ENCODE measurements around the gene CDC123. TPM values are rescaled to one million over a fixed set of nuclear protein-coding genes. Genes with fewer than 3 reads are reported as not detected.

The CDC123 gene
- total and polyA plus RNA-seq, 4 donors, result 32.7 to 58.5 (median 40.7) TPM

DNA sequence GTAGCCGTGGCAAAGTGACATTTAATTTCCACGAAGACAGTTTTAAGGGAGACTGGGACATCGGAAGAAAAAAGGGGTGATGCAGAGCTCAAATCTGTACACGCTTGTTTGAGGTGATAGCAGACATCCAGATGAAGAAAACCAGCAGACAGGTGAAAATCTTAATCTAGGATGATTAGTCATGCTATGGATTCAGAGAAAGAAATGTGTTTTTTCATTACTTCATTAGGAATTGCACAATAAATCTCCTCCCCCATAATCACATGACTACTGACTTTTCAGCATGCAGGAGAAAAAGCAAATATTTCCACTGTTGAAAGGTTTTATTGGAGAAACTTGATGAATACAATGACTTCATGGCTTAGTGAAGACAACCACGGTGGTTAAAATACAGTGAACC is 2.8 kb upstream of the CDC123 start (continued):
- TF ChIP-seq, protein P1, sequence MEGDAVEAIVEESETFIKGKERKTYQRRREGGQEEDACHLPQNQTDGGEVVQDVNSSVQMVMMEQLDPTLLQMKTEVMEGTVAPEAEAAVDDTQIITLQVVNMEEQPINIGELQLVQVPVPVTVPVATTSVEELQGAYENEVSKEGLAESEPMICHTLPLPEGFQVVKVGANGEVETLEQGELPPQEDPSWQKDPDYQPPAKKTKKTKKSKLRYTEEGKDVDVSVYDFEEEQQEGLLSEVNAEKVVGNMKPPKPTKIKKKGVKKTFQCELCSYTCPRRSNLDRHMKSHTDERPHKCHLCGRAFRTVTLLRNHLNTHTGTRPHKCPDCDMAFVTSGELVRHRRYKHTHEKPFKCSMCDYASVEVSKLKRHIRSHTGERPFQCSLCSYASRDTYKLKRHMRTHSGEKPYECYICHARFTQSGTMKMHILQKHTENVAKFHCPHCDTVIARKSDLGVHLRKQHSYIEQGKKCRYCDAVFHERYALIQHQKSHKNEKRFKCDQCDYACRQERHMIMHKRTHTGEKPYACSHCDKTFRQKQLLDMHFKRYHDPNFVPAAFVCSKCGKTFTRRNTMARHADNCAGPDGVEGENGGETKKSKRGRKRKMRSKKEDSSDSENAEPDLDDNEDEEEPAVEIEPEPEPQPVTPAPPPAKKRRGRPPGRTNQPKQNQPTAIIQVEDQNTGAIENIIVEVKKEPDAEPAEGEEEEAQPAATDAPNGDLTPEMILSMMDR (IDR thresholded peaks at IDR 0.05; ENCODE audit: low read depth, low read length, missing input control), result no peak
- TF ChIP-seq EGR1 (IDR thresholded peaks at IDR 0.05; ENCODE audit: low read depth in 2 of 2) (peak; percentile 49 to 66), YY1 (IDR thresholded peaks at IDR 0.05) (peak; percentile 67), RXRA (IDR thresholded peaks at IDR 0.05) (peak; percentile 19 to 68), GABPA (IDR thresholded peaks at IDR 0.05 in 1 of 2, conservative IDR thresholded peaks at IDR 0.05 in 1 of 2) (peak in 1 of 2 donors; percentile 70), RAD21 (IDR thresholded peaks at IDR 0.05) (peak in 1 of 2 donors; percentile 18), JUND (IDR thresholded peaks at IDR 0.05) (peak; percentile 51 to 67), SP1 (IDR thresholded peaks at IDR 0.05) (peak; percentile 55), HNF4A (conservative IDR thresholded peaks at IDR 0.05) (peak; percentile 39 to 57)

DNA sequence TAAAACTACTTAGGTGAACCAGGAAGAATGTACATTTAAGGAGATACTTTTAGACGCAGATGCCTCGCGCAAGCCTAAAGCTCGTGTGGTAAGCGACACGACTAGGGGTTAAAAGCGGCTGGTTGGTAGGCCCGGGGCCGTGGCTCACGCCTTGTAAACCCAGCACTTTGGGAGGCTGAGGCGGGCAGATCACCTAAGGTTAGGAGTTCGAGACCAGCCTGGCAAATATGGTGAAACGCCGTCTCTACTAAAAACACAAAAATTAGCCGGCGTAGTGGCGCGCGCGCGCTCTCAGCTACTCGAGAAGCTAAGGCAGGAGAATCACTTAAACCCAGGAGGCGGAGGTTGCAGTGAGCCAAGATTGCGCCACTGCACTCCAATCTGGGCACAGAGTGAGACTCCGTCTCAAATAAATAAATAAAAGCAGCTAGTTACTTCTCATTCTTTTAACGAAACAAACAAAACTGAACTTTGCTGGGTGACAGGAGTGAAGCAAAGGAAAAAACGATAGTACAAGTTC is 1.2 kb upstream of the CDC123 start:
- no peaks in the 10 kb centered on the region for H3K27me3 ChIP-seq (ENCODE audit: control insufficient read depth in 4 of 4, insufficient read depth in 4 of 4, low read length in 3 of 4)
- peak overlapping the region; percentile 78 to 99 (median 85) for H3K4me3 ChIP-seq (ENCODE audit: low read depth in 1 of 3, low read length in 3 of 3)
- peak overlapping the region; percentile 69 to 92 for H3K9ac ChIP-seq (ENCODE audit: low read depth in 1 of 2, low read length in 2 of 2)
- H3K36me3 ChIP-seq (ENCODE audit: control insufficient read depth in 4 of 4, insufficient read depth in 3 of 4, low read depth in 1 of 4, low read length in 3 of 4), result peaks cover 0 to 7% (median 3%) of the 10 kb centered on the region in 4 donors
- TF ChIP-seq HNF4A (conservative IDR thresholded peaks at IDR 0.05) (peak; percentile 16 to 20), GABPA (IDR thresholded peaks at IDR 0.05 in 1 of 2, conservative IDR thresholded peaks at IDR 0.05 in 1 of 2) (no peak), NR2F2 (IDR thresholded peaks at IDR 0.05) (no peak), EGR1 (IDR thresholded peaks at IDR 0.05; ENCODE audit: low read depth in 2 of 2) (no peak), TAF1 (conservative IDR thresholded peaks at IDR 0.05) (no peak), RXRA (IDR thresholded peaks at IDR 0.05) (peak; percentile 18 to 33)
- TF ChIP-seq, protein P1 (IDR thresholded peaks at IDR 0.05; ENCODE audit: low read depth, low read length, missing input control), result no peak
- TF ChIP-seq, protein P2, sequence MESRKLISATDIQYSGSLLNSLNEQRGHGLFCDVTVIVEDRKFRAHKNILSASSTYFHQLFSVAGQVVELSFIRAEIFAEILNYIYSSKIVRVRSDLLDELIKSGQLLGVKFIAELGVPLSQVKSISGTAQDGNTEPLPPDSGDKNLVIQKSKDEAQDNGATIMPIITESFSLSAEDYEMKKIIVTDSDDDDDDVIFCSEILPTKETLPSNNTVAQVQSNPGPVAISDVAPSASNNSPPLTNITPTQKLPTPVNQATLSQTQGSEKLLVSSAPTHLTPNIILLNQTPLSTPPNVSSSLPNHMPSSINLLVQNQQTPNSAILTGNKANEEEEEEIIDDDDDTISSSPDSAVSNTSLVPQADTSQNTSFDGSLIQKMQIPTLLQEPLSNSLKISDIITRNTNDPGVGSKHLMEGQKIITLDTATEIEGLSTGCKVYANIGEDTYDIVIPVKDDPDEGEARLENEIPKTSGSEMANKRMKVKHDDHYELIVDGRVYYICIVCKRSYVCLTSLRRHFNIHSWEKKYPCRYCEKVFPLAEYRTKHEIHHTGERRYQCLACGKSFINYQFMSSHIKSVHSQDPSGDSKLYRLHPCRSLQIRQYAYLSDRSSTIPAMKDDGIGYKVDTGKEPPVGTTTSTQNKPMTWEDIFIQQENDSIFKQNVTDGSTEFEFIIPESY (IDR thresholded peaks at IDR 0.05), result no peak
- DNase-seq (ENCODE audit: low spot score), result peak; percentile 35
- H3K4me1 ChIP-seq (ENCODE audit: control insufficient read depth in 4 of 4, insufficient read depth in 4 of 4, low read length in 3 of 4), result peaks cover 5 to 49% (median 38%) of the 10 kb centered on the region in 4 donors
- WGBS, result 3% methylated on average over 27 of the region's 27 CpGs
- peak overlapping the region; percentile 86 to 91 for H3K27ac ChIP-seq (ENCODE audit: low read depth in 1 of 2, low read length in 2 of 2)
- no peaks in the 10 kb centered on the region for H3K9me3 ChIP-seq (ENCODE audit: control insufficient read depth in 4 of 4, low read length in 3 of 4)

DNA sequence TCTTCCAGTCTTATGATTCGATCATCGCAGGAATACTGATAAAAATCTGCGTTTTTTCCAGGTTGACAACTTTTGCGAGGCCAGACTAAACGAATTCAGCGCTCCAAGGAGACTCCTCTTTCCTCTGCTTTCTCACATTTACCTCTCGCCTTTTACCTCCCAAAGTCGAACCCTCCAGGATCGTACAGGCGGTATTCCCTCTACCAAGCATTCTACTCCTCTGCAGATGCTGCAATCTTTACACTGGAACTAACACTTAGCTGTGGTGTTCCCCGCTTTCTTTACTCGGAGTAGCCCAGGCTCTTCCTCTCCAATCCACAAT is 746 bp upstream of the CDC123 start:
- Histone ChIP-seq H3K27me3 (ENCODE audit: control insufficient read depth in 4 of 4, insufficient read depth in 4 of 4, low read length in 3 of 4) (no peaks in the 10 kb centered on the region), H3K4me3 (ENCODE audit: low read depth in 1 of 3, low read length in 3 of 3) (peak overlapping the region; percentile 78 to 99 (median 85)), H3K4me1 (ENCODE audit: control insufficient read depth in 4 of 4, insufficient read depth in 4 of 4, low read length in 3 of 4) (peaks cover 5 to 48% (median 38%) of the 10 kb centered on the region in 4 donors), H3K36me3 (ENCODE audit: control insufficient read depth in 4 of 4, insufficient read depth in 3 of 4, low read depth in 1 of 4, low read length in 3 of 4) (peaks cover 1 to 7% (median 3%) of the 10 kb centered on the region in 4 donors), H3K9ac (ENCODE audit: low read depth in 1 of 2, low read length in 2 of 2) (peak overlapping the region; percentile 69 to 92), H3K27ac (ENCODE audit: low read depth in 1 of 2, low read length in 2 of 2) (peak overlapping the region; percentile 86 to 91), H3K9me3 (ENCODE audit: control insufficient read depth in 4 of 4, low read length in 3 of 4) (no peaks in the 10 kb centered on the region)
- no peak for DNase-seq (ENCODE audit: low spot score)
- WGBS, result 0% methylated on average over 12 of the region's 12 CpGs
- no peak for TF ChIP-seq SP1 (IDR thresholded peaks at IDR 0.05)
